Measurements from ENCODE around the gene PDGFB. TPM values are rescaled to one million over a fixed set of nuclear protein-coding genes. Genes with fewer than 3 reads are reported as not detected.

The PDGFB gene
- 1 to 10 TPM in 4 of 5 experiments, under 1 TPM in 1; 0.56 to 9.5 (median 2.3) TPM for total RNA-seq
- 1 to 10 TPM; 1.4 to 5.8 TPM for polyA plus RNA-seq
- total RNA-seq = 5.9 reads per million, percentile 27 among the genes with 10 or more reads in this experiment

DNA sequence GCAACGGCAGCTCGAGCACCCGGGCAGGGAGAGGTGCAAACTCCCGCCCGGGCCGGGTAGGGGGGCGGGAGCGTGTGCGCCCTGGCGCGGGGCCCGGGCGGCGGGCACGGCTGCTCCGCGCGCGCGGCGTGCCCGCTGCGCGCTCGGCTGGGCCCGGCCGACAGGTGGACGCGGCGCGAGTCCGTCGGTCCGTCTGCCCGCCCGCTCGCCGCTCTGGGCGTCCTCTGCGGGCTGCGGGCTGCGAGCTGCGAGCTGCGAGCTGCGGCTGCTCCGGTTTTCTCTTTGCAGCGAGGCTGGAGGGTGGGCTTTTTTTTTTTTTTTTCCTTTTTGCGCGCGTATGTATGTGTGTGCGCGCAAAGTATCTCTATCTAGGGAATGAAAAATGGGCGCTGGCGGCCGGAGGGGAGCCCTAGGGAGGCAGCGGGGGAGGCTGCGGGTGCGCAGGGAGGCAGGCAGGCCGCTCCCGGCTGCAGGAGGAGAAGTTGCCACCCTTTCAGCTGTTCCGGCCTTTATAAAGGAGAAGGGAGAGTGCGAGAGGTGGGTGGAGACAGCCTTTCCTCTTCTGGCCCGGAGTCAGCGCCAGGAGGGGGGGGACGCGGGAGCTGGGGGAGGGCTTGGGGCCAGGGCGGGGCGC is at the start of gene PDGFB:
Gene PDGFB, minus strand, starts transcription at position 487 of the 634 bp plus-strand sequence. CDS start 1,019 bp downstream, outside the sequence.
- Histone ChIP-seq H3K36me3 (ENCODE audit: control insufficient read depth in 2 of 3, insufficient read depth in 3 of 3, low read length in 3 of 3) (no peaks in the 10 kb centered on the region), H3K4me1 (ENCODE audit: control insufficient read depth in 2 of 2, insufficient read depth in 2 of 2, low read length in 2 of 2) (peaks cover 28 to 32% of the 10 kb centered on the region in 2 donors), H3K27ac (ENCODE audit: low read depth, low read length) (peak within 1 kb of the TSS; percentile 49), H3K27me3 (ENCODE audit: control insufficient read depth in 2 of 2, insufficient read depth in 2 of 2, low read length in 2 of 2) (peaks cover 0 to 4% of the 10 kb centered on the region in 2 donors), H3K9me3 (ENCODE audit: control insufficient read depth in 2 of 3, low read length in 3 of 3) (no peaks in the 10 kb centered on the region), H3K4me3 (ENCODE audit: low read length) (peak within 1 kb of the TSS; percentile 47)
- Mint-ChIP-seq H3K27ac (peak within 1 kb of the TSS in 5 of 9 donors; percentile 12 to 81 (median 35)), H3K27me3 (peaks cover 0 to 74% (median 29%) of the 10 kb centered on the region in 5 donors), H3K36me3 (peaks cover 0 to 3% (median 0%) of the 10 kb centered on the region in 5 donors), H3K4me3 (peak within 1 kb of the TSS; percentile 74 to 97 (median 86)), H3K4me1 (peaks cover 32 to 40% (median 39%) of the 10 kb centered on the region in 7 donors), H3K9me3 (peaks cover 0 to 3% (median 0%) of the 10 kb centered on the region in 11 donors)
- POLR2A ChIA-PET = interaction anchor here (0.5 to 9.0 kb wide), 9 partner anchors 22 to 486 kb away, joined by 3 to 93 read pairs (median 4); partner anchors contain the start of genes CBX7 and RPL3
- ATAC-seq (no peak), DNase-seq (no peak)
- intact Hi-C loops (cut with micrococcal nuclease) = loop anchor here (5.0 kb wide), 3 partner anchors 37 to 737 kb away; partner anchors contain the start of gene DDX17 (in 1 of the 2)
- CTCF ChIA-PET = interaction anchor here (0.6 to 2.0 kb wide), 3 partner anchors 29 to 74 kb away, joined by 3 to 9 read pairs (median 5); no protein-coding TSS in a partner anchor

DNA sequence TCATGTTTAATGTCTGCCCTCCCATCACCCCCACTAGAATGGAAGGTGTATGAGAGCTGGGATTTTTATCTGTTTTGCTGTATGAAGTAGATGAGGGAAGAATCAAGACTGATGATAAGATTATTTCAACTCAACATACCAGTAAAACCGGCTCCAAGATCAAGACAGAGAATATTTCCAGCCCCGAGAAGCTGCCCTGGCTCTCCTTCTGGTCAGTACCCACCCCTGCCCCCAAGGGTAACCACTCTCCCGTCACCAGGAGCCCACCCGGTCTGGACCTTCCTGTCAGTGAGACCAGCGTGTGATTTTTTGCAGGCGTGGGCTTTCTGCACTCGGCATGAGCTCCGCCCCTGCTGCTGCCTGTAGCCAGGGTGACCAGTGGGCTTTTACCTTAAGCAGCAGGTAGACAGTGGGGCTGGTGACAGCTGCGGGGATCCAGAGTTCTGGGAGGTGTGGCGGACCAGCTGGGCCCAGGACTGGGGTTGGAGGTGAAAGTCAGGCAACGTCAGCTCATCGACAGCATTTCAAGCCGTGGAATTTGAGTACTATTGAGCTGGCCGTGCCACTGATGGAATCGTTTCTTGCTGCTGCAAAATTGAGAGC is 49.1 kb upstream of the PDGFB start:
- H3K4me3 ChIP-seq (ENCODE audit: low read length) = no peak overlapping the region
- no peaks in the 10 kb centered on the region for H3K9me3 ChIP-seq (ENCODE audit: control insufficient read depth in 2 of 3, low read length in 3 of 3)
- Mint-ChIP-seq H3K36me3 (no peaks in the 10 kb centered on the region), H3K4me3 (no peak overlapping the region), H3K9me3 (no peaks in the 10 kb centered on the region), H3K27ac (no peak overlapping the region), H3K27me3 (peaks cover 6 to 15% (median 9%) of the 10 kb centered on the region in 5 donors), H3K4me1 (peaks cover 0 to 11% (median 0%) of the 10 kb centered on the region in 7 donors)
- H3K27ac ChIP-seq (ENCODE audit: low read depth, low read length) = no peak overlapping the region
- intact Hi-C loops (cut with micrococcal nuclease) = no loop called here
- DNase-seq (no peak), ATAC-seq (no peak)
- CTCF ChIA-PET = interaction anchor here (1.0 kb wide), 1 partner anchor 123 kb away, joined by 4 read pairs; no protein-coding TSS in a partner anchor
- H3K27me3 ChIP-seq (ENCODE audit: control insufficient read depth in 2 of 2, insufficient read depth in 2 of 2, low read length in 2 of 2) = peaks cover 0 to 4% of the 10 kb centered on the region in 2 donors
- H3K36me3 ChIP-seq (ENCODE audit: control insufficient read depth in 2 of 3, insufficient read depth in 3 of 3, low read length in 3 of 3) = no peaks in the 10 kb centered on the region
- H3K4me1 ChIP-seq (ENCODE audit: control insufficient read depth in 2 of 2, insufficient read depth in 2 of 2, low read length in 2 of 2) = no peaks in the 10 kb centered on the region
- POLR2A ChIA-PET = interaction anchor here (0.7 kb wide), 1 partner anchor 111 kb away, joined by 3 read pairs; no protein-coding TSS in a partner anchor

DNA sequence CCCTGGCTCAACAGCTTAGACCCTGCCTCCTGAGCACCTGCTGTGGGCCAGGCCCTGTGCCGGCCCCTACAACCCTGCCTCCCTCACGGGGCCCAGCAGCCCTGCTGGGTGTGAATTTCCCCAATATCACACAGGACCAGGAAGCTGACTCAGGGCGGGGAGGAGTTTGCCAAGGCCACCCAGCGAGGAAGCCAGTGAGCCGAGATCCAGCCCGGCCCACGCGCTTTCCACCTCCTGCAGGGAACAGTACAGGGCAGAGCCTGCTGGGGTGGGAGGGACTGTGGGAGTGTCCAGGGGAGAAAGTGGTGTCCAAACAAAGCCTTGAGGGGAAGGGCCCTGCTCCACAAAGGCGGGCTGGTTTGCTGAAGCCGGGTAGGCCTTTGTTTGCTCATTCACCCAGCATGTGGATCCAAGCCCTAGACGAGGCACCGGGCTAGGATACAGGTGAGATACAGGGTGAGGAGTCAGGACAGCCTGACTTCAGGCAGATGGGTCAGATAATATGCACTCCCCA is 47.8 kb upstream of the PDGFB start:
- POLR2A ChIA-PET = no interaction called here
- H3K4me3 Mint-ChIP-seq = no peak overlapping the region
- CTCF ChIA-PET = no interaction called here
- Histone ChIP-seq H3K36me3 (ENCODE audit: control insufficient read depth in 2 of 3, insufficient read depth in 3 of 3, low read length in 3 of 3) (no peaks in the 10 kb centered on the region), H3K4me3 (ENCODE audit: low read length) (no peak overlapping the region), H3K9me3 (ENCODE audit: control insufficient read depth in 2 of 3, low read length in 3 of 3) (no peaks in the 10 kb centered on the region), H3K4me1 (ENCODE audit: control insufficient read depth in 2 of 2, insufficient read depth in 2 of 2, low read length in 2 of 2) (no peaks in the 10 kb centered on the region), H3K27me3 (ENCODE audit: control insufficient read depth in 2 of 2, insufficient read depth in 2 of 2, low read length in 2 of 2) (no peaks in the 10 kb centered on the region), H3K27ac (ENCODE audit: low read depth, low read length) (no peak overlapping the region)
- intact Hi-C loops (cut with micrococcal nuclease) = no loop called here
- no peaks in the 10 kb centered on the region for H3K36me3 Mint-ChIP-seq
- peaks cover 0 to 11% (median 1%) of the 10 kb centered on the region in 7 donors for H3K4me1 Mint-ChIP-seq
- H3K9me3 Mint-ChIP-seq = no peaks in the 10 kb centered on the region
- ATAC-seq = peak; percentile 90
- H3K27ac Mint-ChIP-seq = no peak overlapping the region
- H3K27me3 Mint-ChIP-seq = peaks cover 0 to 9% (median 3%) of the 10 kb centered on the region in 5 donors
- DNase-seq = no peak

DNA sequence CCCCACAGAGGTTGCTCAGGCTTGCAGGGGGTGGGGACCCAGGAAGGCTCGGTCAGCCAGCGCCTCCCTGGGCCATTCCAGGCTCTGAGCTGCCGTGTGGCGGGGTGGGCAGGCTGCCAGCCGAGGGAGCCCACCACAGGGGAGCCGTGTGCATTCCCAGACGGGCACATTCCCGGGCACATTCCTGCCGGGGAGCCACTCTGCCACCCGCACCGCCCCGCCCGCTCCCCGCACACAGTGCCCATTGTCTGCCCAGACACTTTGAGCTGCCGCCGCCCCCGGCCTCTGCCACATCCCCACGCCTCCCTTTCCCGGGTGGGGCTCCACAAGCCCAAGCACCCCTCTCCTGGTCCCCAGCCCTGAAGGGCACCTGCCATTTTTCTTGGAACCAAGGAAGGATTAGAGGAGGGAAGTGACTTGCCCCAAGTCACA is 47.3 kb upstream of the PDGFB start:
- Histone ChIP-seq H3K36me3 (ENCODE audit: control insufficient read depth in 2 of 3, insufficient read depth in 3 of 3, low read length in 3 of 3) (no peaks in the 10 kb centered on the region), H3K27ac (ENCODE audit: low read depth, low read length) (no peak overlapping the region), H3K4me1 (ENCODE audit: control insufficient read depth in 2 of 2, insufficient read depth in 2 of 2, low read length in 2 of 2) (no peaks in the 10 kb centered on the region), H3K27me3 (ENCODE audit: control insufficient read depth in 2 of 2, insufficient read depth in 2 of 2, low read length in 2 of 2) (no peaks in the 10 kb centered on the region), H3K4me3 (ENCODE audit: low read length) (no peak overlapping the region), H3K9me3 (ENCODE audit: control insufficient read depth in 2 of 3, low read length in 3 of 3) (no peaks in the 10 kb centered on the region)
- CTCF ChIA-PET = no interaction called here
- POLR2A ChIA-PET = no interaction called here
- intact Hi-C loops (cut with micrococcal nuclease) = no loop called here
- ATAC-seq = no peak
- DNase-seq = no peak
- Mint-ChIP-seq H3K4me3 (no peak overlapping the region), H3K27ac (no peak overlapping the region), H3K9me3 (peaks cover 0 to 6% (median 0%) of the 10 kb centered on the region in 11 donors), H3K27me3 (peaks cover 0 to 9% (median 3%) of the 10 kb centered on the region in 5 donors), H3K4me1 (peaks cover 0 to 16% (median 4%) of the 10 kb centered on the region in 7 donors), H3K36me3 (no peaks in the 10 kb centered on the region)

DNA sequence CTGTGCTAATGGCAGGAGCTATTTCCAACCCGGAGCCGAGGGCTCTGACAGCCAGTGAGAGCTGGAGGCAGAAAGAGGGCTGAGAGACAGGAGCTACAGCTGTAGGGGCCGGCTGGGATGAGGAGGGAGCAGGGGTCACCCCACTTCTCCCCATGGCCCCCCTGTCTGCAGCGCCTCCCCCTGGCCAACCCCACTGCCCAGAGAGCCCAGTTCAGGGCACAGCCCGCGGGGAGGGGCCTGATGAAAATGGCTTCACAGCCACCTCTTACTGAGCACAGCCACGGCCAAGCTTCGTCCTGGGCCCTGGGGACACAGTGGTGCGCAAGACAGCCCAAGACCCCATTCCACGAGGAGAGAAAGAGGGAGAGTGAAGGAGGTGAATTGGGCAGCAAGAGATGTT is 46.7 kb upstream of the PDGFB start:
- Mint-ChIP-seq H3K27me3 (peaks cover 0 to 8% (median 3%) of the 10 kb centered on the region in 5 donors), H3K27ac (no peak overlapping the region), H3K4me3 (no peak overlapping the region), H3K36me3 (no peaks in the 10 kb centered on the region), H3K9me3 (peaks cover 0 to 7% (median 0%) of the 10 kb centered on the region in 11 donors), H3K4me1 (peaks cover 0 to 16% (median 5%) of the 10 kb centered on the region in 7 donors)
- Histone ChIP-seq H3K9me3 (ENCODE audit: control insufficient read depth in 2 of 3, low read length in 3 of 3) (no peaks in the 10 kb centered on the region), H3K27ac (ENCODE audit: low read depth, low read length) (no peak overlapping the region), H3K4me3 (ENCODE audit: low read length) (no peak overlapping the region), H3K36me3 (ENCODE audit: control insufficient read depth in 2 of 3, insufficient read depth in 3 of 3, low read length in 3 of 3) (no peaks in the 10 kb centered on the region), H3K27me3 (ENCODE audit: control insufficient read depth in 2 of 2, insufficient read depth in 2 of 2, low read length in 2 of 2) (no peaks in the 10 kb centered on the region), H3K4me1 (ENCODE audit: control insufficient read depth in 2 of 2, insufficient read depth in 2 of 2, low read length in 2 of 2) (no peaks in the 10 kb centered on the region)
- intact Hi-C loops (cut with micrococcal nuclease) = no loop called here
- DNase-seq (no peak), ATAC-seq (no peak)
- ChIA-PET CTCF (no interaction called here), POLR2A (interaction anchor here (0.5 kb wide), 1 partner anchor 127 kb away, joined by 3 read pairs; no protein-coding TSS in a partner anchor)

DNA sequence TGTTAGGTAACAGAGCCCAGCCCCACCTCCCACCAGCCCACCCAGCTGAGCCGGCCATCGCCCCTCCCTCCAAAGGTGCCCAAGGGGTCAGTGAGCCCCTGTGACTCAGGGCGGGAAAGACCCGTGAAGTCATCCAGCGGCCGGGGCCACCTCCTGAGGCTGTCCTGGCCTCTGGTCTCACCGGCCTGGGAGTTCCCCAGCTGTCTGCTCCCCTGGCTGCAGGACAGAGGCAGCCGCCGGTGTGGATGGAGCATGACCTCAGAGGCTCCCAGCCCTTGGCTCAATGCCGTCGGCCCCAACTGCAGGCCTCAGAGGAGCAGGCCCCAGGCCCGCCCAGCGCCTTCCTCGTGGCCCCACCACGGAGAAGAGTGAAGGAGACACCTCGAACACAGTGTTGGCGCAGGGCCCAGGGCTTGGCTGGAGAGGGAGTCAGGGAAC is 46.0 kb upstream of the PDGFB start:
- Mint-ChIP-seq H3K27ac (no peak overlapping the region), H3K4me3 (no peak overlapping the region), H3K36me3 (peaks cover 0 to 3% (median 0%) of the 10 kb centered on the region in 5 donors), H3K4me1 (peaks cover 0 to 15% (median 5%) of the 10 kb centered on the region in 7 donors), H3K27me3 (peaks cover 0 to 4% (median 0%) of the 10 kb centered on the region in 5 donors), H3K9me3 (peaks cover 0 to 10% (median 0%) of the 10 kb centered on the region in 11 donors)
- H3K4me1 ChIP-seq (ENCODE audit: control insufficient read depth in 2 of 2, insufficient read depth in 2 of 2, low read length in 2 of 2) = no peaks in the 10 kb centered on the region
- CTCF ChIA-PET = no interaction called here
- no peak overlapping the region for H3K4me3 ChIP-seq (ENCODE audit: low read length)
- DNase-seq (no peak), ATAC-seq (no peak)
- H3K9me3 ChIP-seq (ENCODE audit: control insufficient read depth in 2 of 3, low read length in 3 of 3) = no peaks in the 10 kb centered on the region
- no peaks in the 10 kb centered on the region for H3K27me3 ChIP-seq (ENCODE audit: control insufficient read depth in 2 of 2, insufficient read depth in 2 of 2, low read length in 2 of 2)
- POLR2A ChIA-PET = no interaction called here
- no peak overlapping the region for H3K27ac ChIP-seq (ENCODE audit: low read depth, low read length)
- no peaks in the 10 kb centered on the region for H3K36me3 ChIP-seq (ENCODE audit: control insufficient read depth in 2 of 3, insufficient read depth in 3 of 3, low read length in 3 of 3)
- intact Hi-C loops (cut with micrococcal nuclease) = no loop called here

Measured in naive thymus-derived CD4-positive, alpha-beta T cell (primary cell).